SK-N-SH treated with all-trans-retinoic acid at 6 μM for 48 hours (cell line): ENCODE measurements around the gene KANSL2.

Experiments used
- BACH2 ChIP-seq: fragments of 250-450 bp; sonication (Bioruptor Pico); IDR thresholded peaks from 2 replicates; pipeline ENCODE4 v1.9.0; 2021; ENCODE audit warnings: mild to moderate bottlenecking, borderline replicate concordance
- CSDC2 ChIP-seq: fragments of 250-450 bp; sonication (Bioruptor Pico); IDR thresholded peaks from 2 replicates; pipeline ENCODE4 v1.5.0; 2020; ENCODE audit warnings: mild to moderate bottlenecking, moderate library complexity
- ISL1 ChIP-seq: fragments of 250-450 bp; sonication (Bioruptor Pico); IDR thresholded peaks from 2 replicates; pipeline ENCODE4 v2.1.2; 2022; ENCODE audit warnings: mild to moderate bottlenecking, moderate library complexity
- OSR1 ChIP-seq: fragments of 250-450 bp; sonication (Bioruptor Pico); IDR thresholded peaks from 2 replicates; pipeline ENCODE4 v1.8.0; 2022; ENCODE audit warnings: moderate library complexity, mild to moderate bottlenecking, inconsistent platforms
- TCF4 ChIP-seq: fragments of 250-450 bp; sonication (Bioruptor Pico); IDR thresholded peaks from 2 replicates; pipeline ENCODE4 v1.8.0; 2021; ENCODE audit warnings: mild to moderate bottlenecking, moderate library complexity, borderline replicate concordance

DNA sequence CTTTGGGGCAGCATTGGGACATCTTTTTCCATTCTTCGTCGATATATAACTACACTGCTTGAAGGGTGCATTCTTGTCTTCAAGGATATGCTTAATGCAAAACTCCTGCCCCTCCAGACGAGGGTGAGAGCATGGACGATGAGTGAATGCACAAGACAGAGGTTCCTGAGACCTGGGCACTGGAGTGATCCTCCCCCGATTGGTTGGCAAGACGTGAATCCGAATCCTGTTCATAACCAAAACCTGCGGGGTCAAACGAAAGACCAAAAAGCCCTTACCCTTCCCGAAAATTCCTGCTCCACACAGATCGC lies 684 bp downstream of the KANSL2 start:
- TF ChIP-seq CSDC2 (CRISPR knock-in tag) (no peak), TCF4 (CRISPR knock-in tag) (no peak), BACH2 (CRISPR knock-in tag) (no peak), OSR1 (CRISPR knock-in tag) (no peak), ISL1 (no peak)
